RWPE1 (cell line): ENCODE measurements around the gene BORCS5.

Source experiments
- CTCF ChIA-PET: fragments of 350-600 bp; sonication (Branson Sonifier 250); formaldehyde crosslinking; extraction: SDS; loops from one replicate; lab custom pipeline; 2021; lab: Yijun Ruan, JAX
- POLR2A ChIA-PET: fragments of 400-600 bp; formaldehyde crosslinking; extraction: SDS; loops from one replicate; lab custom pipeline; 2020; ENCODE audit warnings: antibody characterized with exemption; ENCODE audit not compliant: low non-redundant PET; lab: Yijun Ruan, JAX
- DNase-seq: peaks from one replicate; pipeline ENCODE4 v3.0.0; 2012; ENCODE audit warnings: low spot score
- H3K27ac ChIP-seq: fragments of 450-650 bp; 2 replicates; pipeline ENCODE4 v1.5.1; 2017
- CTCF ChIP-seq: fragments of 450-650 bp; conservative IDR thresholded peaks from 2 replicates; pipeline ENCODE4 v1.5.1; 2017; ENCODE audit warnings: low read depth, mild to moderate bottlenecking

Gene BORCS5

GRCh38 chr12:12513416-12514006 lies 156.6 kb downstream of the BORCS5 start:
- ChIA-PET POLR2A (no interaction called here), CTCF (interaction anchor here (0.6 to 0.7 kb wide), 3 partner anchors 14 to 108 kb away, joined by 3 to 4 read pairs (median 4); no protein-coding TSS in a partner anchor)
- no peak for DNase-seq
- no peak for TF ChIP-seq CTCF
- no peak overlapping the region for H3K27ac ChIP-seq

- no peak for TF ChIP-seq CTCF
- ChIA-PET POLR2A (no interaction called here), CTCF (no interaction called here)
- H3K27ac ChIP-seq, result no peak overlapping the region
- DNase-seq, result no peak
Measured at GRCh38 chr12:12518464-12518845, 161.6 kb downstream of the BORCS5 start.

GRCh38 chr12:12518919-12519318 lies 162.0 kb downstream of the BORCS5 start:
- DNase-seq, result no peak
- no peak for TF ChIP-seq CTCF
- ChIA-PET POLR2A (no interaction called here), CTCF (interaction anchor here (0.6 kb wide), 1 partner anchor 80 kb away, joined by 3 read pairs; no protein-coding TSS in a partner anchor)
- H3K27ac ChIP-seq, result no peak overlapping the region
